SK-N-SH (cell line): ENCODE measurements around the gene HUS1B. TPM values are rescaled to one million over a fixed set of nuclear protein-coding genes. Genes with fewer than 3 reads are reported as not detected.

Experiments used
- CTCF ChIA-PET: fragments of 300-600, 350-600 bp; formaldehyde crosslinking; extraction: SDS; loops from one replicate; lab custom pipeline; 2021; lab: Yijun Ruan, JAX
- POLR2A ChIA-PET: fragments of 350-600 bp; sonication (Branson Sonifier 250); formaldehyde crosslinking; extraction: SDS; loops from one replicate; lab custom pipeline; 2020; ENCODE audit warnings: antibody characterized with exemption, inconsistent platforms; lab: Yijun Ruan, JAX
- DNase-seq: peaks from one replicate; pipeline ENCODE4 v3.0.0; 2012
- H2AFZ ChIP-seq: fragments of 200-600 bp; sonication (generic); 2 replicates; pipeline ENCODE4 v1.8.1; 2016; ENCODE audit warnings: antibody characterized with exemption, mild to moderate bottlenecking, low read depth
- H3F3A ChIP-seq: fragments of 200-600 bp; sonication (generic); replicated peaks from 2 replicates; pipeline ENCODE3; 2016; ENCODE audit warnings: antibody characterized with exemption, mild to moderate bottlenecking; ENCODE audit not compliant: insufficient read depth
- H3K27ac ChIP-seq, 2 experiments: fragments of 200-500 bp in 1 of 2; fragments of 200-600 bp in 1 of 2; sonication (Bioruptor generic) in 1 of 2; sonication (generic), shearing (Covaris generic) in 1 of 2; 2 replicates each; pipeline versions ENCODE4 v1.5.1 to v1.6.1; 2014 to 2016; ENCODE audit warnings: low read depth in 2 of 2, inconsistent platforms in 1 of 2, low read length in 1 of 2, mild to moderate bottlenecking in 1 of 2, mixed read lengths in 1 of 2
- H3K27me3 ChIP-seq: fragments of 200-600 bp; sonication (generic), shearing (Covaris generic); 2 replicates; pipeline ENCODE4 v1.6.1; 2016; ENCODE audit warnings: mixed run types; ENCODE audit not compliant: insufficient read depth
- H3K36me3 ChIP-seq, 2 experiments: fragments of 200-500 bp in 1 of 2; fragments of 200-600 bp in 1 of 2; sonication (Bioruptor generic) in 1 of 2; sonication (generic) in 1 of 2; replicated peaks in 1 of 2; 2 replicates each; pipeline versions ENCODE3 to v1.5.1; 2014 to 2016; ENCODE audit warnings: low read length in 1 of 2, mild to moderate bottlenecking in 1 of 2; ENCODE audit not compliant: insufficient read depth in 2 of 2, control insufficient read depth in 1 of 2
- H3K4me1 ChIP-seq, 2 experiments: fragments of 200-500 bp in 1 of 2; fragments of 200-600 bp in 1 of 2; sonication (Bioruptor generic) in 1 of 2; sonication (generic), shearing (Covaris generic) in 1 of 2; 2 replicates each; pipeline versions ENCODE4 v1.5.1 to v1.6.1; 2014 to 2016; ENCODE audit warnings: low read depth in 1 of 2, low read length in 1 of 2, mixed run types in 1 of 2; ENCODE audit not compliant: insufficient read depth in 2 of 2, control insufficient read depth in 1 of 2
- H3K4me2 ChIP-seq: fragments of 200-600 bp; sonication (generic), shearing (Covaris generic); 2 replicates; pipeline ENCODE4 v1.6.1; 2017; ENCODE audit warnings: mixed run types
- H3K4me3 ChIP-seq, 2 experiments: fragments of 200-500 bp in 1 of 2; fragments of 200-600 bp in 1 of 2; sonication (Bioruptor generic) in 1 of 2; sonication (generic), shearing (Covaris generic) in 1 of 2; 2 replicates each; pipeline versions ENCODE4 v1.5.1 to v1.8.1; 2014 to 2016; ENCODE audit warnings: low read depth in 2 of 2, inconsistent platforms in 1 of 2, low read length in 1 of 2, mild to moderate bottlenecking in 1 of 2, mixed read lengths in 1 of 2, moderate library complexity in 1 of 2
- H3K79me2 ChIP-seq: fragments of 200-600 bp; sonication (generic); 2 replicates; pipeline ENCODE4 v1.8.1; 2017; ENCODE audit warnings: mild to moderate bottlenecking; ENCODE audit not compliant: insufficient read depth
- H3K9ac ChIP-seq: fragments of 200-600 bp; sonication (generic); 2 replicates; pipeline ENCODE4 v1.6.1; 2017; ENCODE audit warnings: mixed run types
- H3K9me2 ChIP-seq: fragments of 200-600 bp; sonication (generic); 2 replicates; pipeline ENCODE4 v1.6.1; 2017; ENCODE audit warnings: mixed run types
- H3K9me3 ChIP-seq: fragments of 200-600 bp; sonication (generic); 2 replicates; pipeline ENCODE4 v1.6.1; 2017; ENCODE audit warnings: mixed run types, mild to moderate bottlenecking, moderate library complexity
- H4K20me1 ChIP-seq: fragments of 200-600 bp; sonication (generic); 2 replicates; pipeline ENCODE4 v1.6.1; 2017; ENCODE audit warnings: mild to moderate bottlenecking, mixed run types; ENCODE audit not compliant: insufficient read depth
- CHD2 ChIP-seq: fragments of 150-350 bp; IDR thresholded peaks from 2 replicates; pipeline ENCODE4 v1.6.1; 2018; ENCODE audit warnings: low read length; ENCODE audit not compliant: partially characterized antibody
- ELF1 ChIP-seq: IDR thresholded peaks from 2 replicates; pipeline ENCODE4 v1.4.0; 2012
- EP300 ChIP-seq, 2 experiments: IDR thresholded peaks; 2 replicates each; pipeline versions ENCODE4 v1.4.0 to v1.6.1; 2012; ENCODE audit warnings: borderline replicate concordance in 1 of 2, low read depth in 1 of 2, low read length in 1 of 2
- FOSL2 ChIP-seq: IDR thresholded peaks from 2 replicates; pipeline ENCODE4 v1.4.0; 2012; ENCODE audit warnings: low read depth, mild to moderate bottlenecking, moderate library complexity, borderline replicate concordance
- FOXJ3 ChIP-seq: sonication (generic); formaldehyde crosslinking; IDR thresholded peaks from 2 replicates; pipeline ENCODE4 v1.5.1; 2020; ENCODE audit warnings: mild to moderate bottlenecking, missing genetic modification reagents
- FOXM1 ChIP-seq: IDR thresholded peaks from 2 replicates; pipeline ENCODE4 v1.4.0; 2012; ENCODE audit warnings: low read depth, mild to moderate bottlenecking
- IRF3 ChIP-seq: fragments of 150-350 bp; IDR thresholded peaks from 2 replicates; pipeline ENCODE4 v1.6.1; 2016; ENCODE audit warnings: mild to moderate bottlenecking, low read depth, low read length
- SIN3A ChIP-seq: IDR thresholded peaks from 2 replicates; pipeline ENCODE4 v1.6.1; 2012; ENCODE audit warnings: low read depth, mild to moderate bottlenecking, low read length, moderate library complexity, borderline replicate concordance
- SMC3 ChIP-seq: IDR thresholded peaks from 2 replicates; pipeline ENCODE4 v1.6.1; 2012; ENCODE audit warnings: low read depth, low read length, improper control_type of control experiment
- TEAD4 ChIP-seq: IDR thresholded peaks from 2 replicates; pipeline ENCODE4 v1.4.0; 2012; ENCODE audit warnings: mild to moderate bottlenecking, borderline replicate concordance; ENCODE audit not compliant: insufficient read depth
- USF1 ChIP-seq: IDR thresholded peaks from 2 replicates; pipeline ENCODE4 v1.4.0; 2012; ENCODE audit warnings: low read depth, borderline replicate concordance
- ZBTB33 ChIP-seq: IDR thresholded peaks from 2 replicates; pipeline ENCODE4 v1.4.0; 2012; ENCODE audit warnings: low read depth, borderline replicate concordance
- WGBS: methylation state at CpG from one replicate; pipeline ENCODE4 v1.1.6; 2017; ENCODE audit warnings: low lambda C conversion rate; 5-methylcytosine and 5-hydroxymethylcytosine counted together
- polyA plus RNA-seq, 3 experiments: library from polyadenylated mRNA; depleted of rRNA; stranded (reverse); fragments of >200 nt; gene quantifications; 2 replicates each; pipeline ENCODE4 v1.2.3, GENCODE V29; 2012

Gene HUS1B
- polyA plus RNA-seq, 1 of the 3 experiments (the other 2 are of a cell fraction), result 0.30 TPM

GRCh38 chr6:683742-684440 lies 27.0 kb upstream of the HUS1B start:
- WGBS, result 71% methylated on average over 15 of the region's 15 CpGs
- no peak overlapping the region for H2AFZ ChIP-seq
- peaks cover 0 to 8% of the 10 kb centered on the region in 2 experiments for H3K36me3 ChIP-seq
- H3F3A ChIP-seq, result no peaks in the 10 kb centered on the region
- H3K4me3 ChIP-seq, result no peak overlapping the region
- no peak for TF ChIP-seq SIN3A
- TF ChIP-seq FOXJ3, result 0 out of 2 replicates have a peak, but pooled peaks have one; percentile 19
- TF ChIP-seq SMC3, result no peak
- no peak for TF ChIP-seq FOXM1
- TF ChIP-seq TEAD4, result no peak
- TF ChIP-seq CHD2, result peak; percentile 24
- POLR2A ChIA-PET, result interaction anchor here (1.1 kb wide), 1 partner anchor 12 kb away, joined by 3 read pairs; no protein-coding TSS in a partner anchor
- no peaks in the 10 kb centered on the region for H3K9me2 ChIP-seq
- H3K4me1 ChIP-seq, result peaks cover 3 to 9% of the 10 kb centered on the region in 2 experiments; a peak in 3 of 4 replicates
- DNase-seq, result peak; percentile 63
- H3K9ac ChIP-seq, result no peak overlapping the region
- no peaks in the 10 kb centered on the region for H3K9me3 ChIP-seq
- CTCF ChIA-PET, result interaction anchor here (1.1 to 2.6 kb wide), 5 partner anchors 9 to 753 kb away, joined by 3 to 13 read pairs (median 4); partner anchors contain the start of gene EXOC2
- no peaks in the 10 kb centered on the region for H3K27me3 ChIP-seq
- H4K20me1 ChIP-seq, result peaks cover 20% of the 10 kb centered on the region
- H3K79me2 ChIP-seq, result peaks cover 63% of the 10 kb centered on the region
- peak overlapping the region; percentile 37 for H3K4me2 ChIP-seq
- no peak overlapping the region; a peak in 1 of 4 replicates for H3K27ac ChIP-seq

GRCh38 chr6:680666-681340 lies 23.9 kb upstream of the HUS1B start:
- H3K9ac ChIP-seq, result no peak overlapping the region
- no peaks in the 10 kb centered on the region for H3K9me3 ChIP-seq
- no peak overlapping the region for H3K27ac ChIP-seq
- no peaks in the 10 kb centered on the region for H3F3A ChIP-seq
- no peak for DNase-seq
- H2AFZ ChIP-seq, result no peak overlapping the region
- H3K9me2 ChIP-seq, result no peaks in the 10 kb centered on the region
- ChIA-PET CTCF (interaction anchor here (0.6 to 1.3 kb wide), 4 partner anchors 11 to 97 kb away, joined by 3 to 4 read pairs (median 3); no protein-coding TSS in a partner anchor), POLR2A (no interaction called here)
- no peak for TF ChIP-seq EP300 (IDR thresholded peaks at IDR 0.05; ENCODE audit: borderline replicate concordance in 1 of 2, low read depth in 1 of 2, low read length in 1 of 2)
- no peak for TF ChIP-seq IRF3
- TF ChIP-seq ELF1, result no peak
- no peak for TF ChIP-seq ZBTB33
- TF ChIP-seq FOXJ3, result no peak
- no peak for TF ChIP-seq USF1
- no peak for TF ChIP-seq TEAD4
- no peak for TF ChIP-seq FOSL2
- no peak overlapping the region for H3K4me2 ChIP-seq
- peaks cover 12% of the 10 kb centered on the region for H4K20me1 ChIP-seq
- H3K4me3 ChIP-seq, result no peak overlapping the region
- no peaks in the 10 kb centered on the region for H3K36me3 ChIP-seq
- H3K79me2 ChIP-seq, result peaks cover 70% of the 10 kb centered on the region
- no peaks in the 10 kb centered on the region for H3K27me3 ChIP-seq
- peaks cover 3 to 9% of the 10 kb centered on the region in 2 experiments; a peak in 3 of 4 replicates for H3K4me1 ChIP-seq
- WGBS, result 93% methylated on average over 5 of the region's 5 CpGs
